SK-N-SH treated with all-trans-retinoic acid at 6 μM for 48 hours (cell line): ENCODE results near the gene UVSSA.

Experiments used
- ATAC-seq: fragments of 200-7000 bp; cut with Tn5 transposase; 3 replicates; pipeline ENCODE4 v1.9.1; 2020; ENCODE audit warnings: mild to moderate bottlenecking, moderate library complexity
- ARNTL ChIP-seq: fragments of 450-650 bp; formaldehyde crosslinking; IDR thresholded peaks from 2 replicates; pipeline ENCODE4 v1.5.0; 2020; ENCODE audit warnings: low read depth, mild to moderate bottlenecking, moderate library complexity, borderline replicate concordance
- CSDC2 ChIP-seq: fragments of 250-450 bp; sonication (Bioruptor Pico); IDR thresholded peaks from 2 replicates; pipeline ENCODE4 v1.5.0; 2020; ENCODE audit warnings: mild to moderate bottlenecking, moderate library complexity
- ESRRG ChIP-seq: fragments of 250-450 bp; sonication (Bioruptor Pico); IDR thresholded peaks from 2 replicates; pipeline ENCODE4 v1.6.1; 2021; ENCODE audit warnings: mild to moderate bottlenecking
- GLIS3 ChIP-seq: fragments of 250-450 bp; sonication (Bioruptor Pico); IDR thresholded peaks from 2 replicates; pipeline ENCODE4 v1.5.0; 2020; ENCODE audit warnings: mild to moderate bottlenecking, moderate library complexity
- ISL1 ChIP-seq: fragments of 250-450 bp; sonication (Bioruptor Pico); IDR thresholded peaks from 2 replicates; pipeline ENCODE4 v2.1.2; 2022; ENCODE audit warnings: mild to moderate bottlenecking, moderate library complexity
- OSR1 ChIP-seq: fragments of 250-450 bp; sonication (Bioruptor Pico); IDR thresholded peaks from 2 replicates; pipeline ENCODE4 v1.8.0; 2022; ENCODE audit warnings: moderate library complexity, mild to moderate bottlenecking, inconsistent platforms
- PPARA ChIP-seq: fragments of 250-450 bp; sonication (Bioruptor Pico); IDR thresholded peaks from 2 replicates; pipeline ENCODE4 v1.5.0; 2020; ENCODE audit warnings: mild to moderate bottlenecking, borderline replicate concordance
- RARB ChIP-seq: fragments of 250-450 bp; sonication (Bioruptor Pico); IDR thresholded peaks from 2 replicates; pipeline ENCODE4 v1.8.0; 2021; ENCODE audit warnings: mild to moderate bottlenecking, moderate library complexity
- SNAI2 ChIP-seq: fragments of 250-450 bp; sonication (Bioruptor Pico); IDR thresholded peaks from 2 replicates; pipeline ENCODE4 v1.5.0; 2020; ENCODE audit warnings: mild to moderate bottlenecking, moderate library complexity
- TOX ChIP-seq: fragments of 250-450 bp; sonication (Bioruptor Pico); IDR thresholded peaks from 2 replicates; pipeline ENCODE4 v1.8.0; 2021; ENCODE audit warnings: mild to moderate bottlenecking, moderate library complexity, borderline replicate concordance
- ZC3H10 ChIP-seq: fragments of 250-450 bp; sonication (Bioruptor Pico); IDR thresholded peaks from 2 replicates; pipeline ENCODE4 v1.5.1; 2021; ENCODE audit warnings: mild to moderate bottlenecking, moderate library complexity
- ZFP3 ChIP-seq: fragments of 250-450 bp; sonication (Bioruptor Pico); IDR thresholded peaks from 2 replicates; pipeline ENCODE4 v1.5.0; 2020; ENCODE audit warnings: mild to moderate bottlenecking, moderate library complexity
- ZFP30 ChIP-seq: fragments of 450-650 bp; formaldehyde crosslinking; IDR thresholded peaks from 2 replicates; pipeline ENCODE4 v1.5.0; 2022; ENCODE audit warnings: mild to moderate bottlenecking, moderate library complexity
- ZNF565 ChIP-seq: fragments of 450-650 bp; formaldehyde crosslinking; conservative IDR thresholded peaks from 2 replicates; pipeline ENCODE4 v1.5.0; 2020; ENCODE audit warnings: low read depth, mild to moderate bottlenecking, moderate library complexity
- ZNF70 ChIP-seq: fragments of 450-650 bp; formaldehyde crosslinking; IDR thresholded peaks from 2 replicates; pipeline ENCODE4 v1.5.0; 2020; ENCODE audit warnings: mild to moderate bottlenecking, moderate library complexity
- TF ChIP-seq, protein P1 (sequence below): fragments of 250-450 bp; sonication (Bioruptor Pico); IDR thresholded peaks from 2 replicates; pipeline ENCODE4 v1.5.0; 2020; ENCODE audit warnings: mild to moderate bottlenecking, moderate library complexity
- TF ChIP-seq, protein P2 (sequence below): fragments of 250-450 bp; sonication (Bioruptor Pico); IDR thresholded peaks from 2 replicates; pipeline ENCODE4 v1.8.0; 2021; ENCODE audit warnings: low read depth, mild to moderate bottlenecking, moderate library complexity, borderline replicate concordance
- TF ChIP-seq, protein P3 (sequence below): fragments of 250-450 bp; sonication (Bioruptor Pico); IDR thresholded peaks from 2 replicates; pipeline ENCODE4 v1.8.0; 2020; ENCODE audit warnings: mild to moderate bottlenecking, moderate library complexity, borderline replicate concordance
- TF ChIP-seq, protein P4 (sequence below): fragments of 250-450 bp; sonication (Bioruptor Pico); IDR thresholded peaks from 2 replicates; pipeline ENCODE4 v1.5.1; 2021; ENCODE audit warnings: mild to moderate bottlenecking, moderate library complexity
- TF ChIP-seq, protein P5 (sequence below): fragments of 250-450 bp; sonication (Bioruptor Pico); IDR thresholded peaks from 2 replicates; pipeline ENCODE4 v1.5.1; 2020; ENCODE audit warnings: low read depth, mild to moderate bottlenecking, moderate library complexity

Gene UVSSA

DNA sequence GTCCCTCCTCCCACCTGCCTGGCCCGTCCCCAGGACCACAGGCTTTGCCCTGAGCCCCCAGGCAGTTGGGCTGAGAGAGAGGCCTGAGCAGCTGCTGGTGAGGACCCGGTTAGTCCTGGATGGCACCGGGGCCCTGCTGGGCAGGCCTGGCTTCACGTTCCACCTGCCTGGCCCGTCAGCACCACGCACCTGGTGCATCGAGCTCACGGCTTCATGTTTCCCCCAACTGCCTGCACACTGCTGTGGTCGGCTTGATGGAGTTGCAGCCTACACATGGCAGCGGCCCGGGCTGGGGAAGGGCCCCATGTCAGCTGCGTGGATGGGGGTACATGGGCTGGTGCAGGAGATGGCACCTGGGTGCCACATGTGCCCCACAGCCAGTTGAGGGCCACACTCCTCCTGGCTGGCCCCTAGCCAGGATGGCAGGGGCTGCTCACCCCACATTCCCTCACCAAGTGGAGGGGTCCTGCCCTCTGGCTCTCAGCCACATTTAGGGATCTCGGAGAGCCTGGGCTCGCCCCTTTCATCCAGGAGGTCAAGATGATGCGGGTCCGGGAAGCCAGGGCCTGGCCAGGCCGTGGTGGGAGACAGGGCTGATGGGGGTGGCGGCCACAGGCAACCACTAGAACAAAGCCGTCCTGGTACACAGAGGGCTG, 30.7 kb downstream of the UVSSA start:
- ATAC-seq: no peak
- TF ChIP-seq RARB (CRISPR knock-in tag): no peak

DNA sequence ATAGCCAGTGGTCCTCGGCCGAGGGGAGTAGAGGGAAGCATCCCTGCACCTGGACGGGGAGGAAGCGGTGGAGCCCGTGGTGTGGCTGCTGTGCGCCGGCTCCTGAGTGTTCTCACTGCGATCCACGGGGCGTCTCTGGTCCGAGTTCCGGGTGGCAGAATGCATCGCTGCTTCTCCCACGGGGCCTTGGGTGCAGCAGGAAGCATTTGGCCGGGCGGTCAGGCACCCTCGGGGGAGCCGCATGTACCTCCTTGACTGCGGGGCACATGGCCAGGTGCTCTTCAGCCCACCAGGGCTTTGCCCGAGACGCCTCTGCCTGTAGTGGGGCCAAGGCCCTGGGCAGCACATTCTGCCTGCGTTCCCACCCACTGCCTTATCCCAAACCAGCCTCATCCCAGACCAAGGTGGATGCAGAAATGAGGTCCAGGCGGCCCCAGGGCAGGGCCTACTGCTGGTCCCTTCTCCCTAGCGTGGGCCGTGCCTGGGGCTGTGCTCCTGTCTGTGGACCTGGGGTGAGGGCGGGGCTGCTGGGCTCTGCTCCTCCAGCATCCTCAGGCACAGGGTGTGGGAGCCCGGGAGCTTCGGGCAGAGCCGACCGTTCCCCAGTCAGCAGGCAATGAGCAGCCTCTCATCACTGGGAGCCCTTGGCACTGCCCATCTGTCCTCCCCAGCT, 31.7 kb downstream of the UVSSA start:
- TF ChIP-seq, protein P1, sequence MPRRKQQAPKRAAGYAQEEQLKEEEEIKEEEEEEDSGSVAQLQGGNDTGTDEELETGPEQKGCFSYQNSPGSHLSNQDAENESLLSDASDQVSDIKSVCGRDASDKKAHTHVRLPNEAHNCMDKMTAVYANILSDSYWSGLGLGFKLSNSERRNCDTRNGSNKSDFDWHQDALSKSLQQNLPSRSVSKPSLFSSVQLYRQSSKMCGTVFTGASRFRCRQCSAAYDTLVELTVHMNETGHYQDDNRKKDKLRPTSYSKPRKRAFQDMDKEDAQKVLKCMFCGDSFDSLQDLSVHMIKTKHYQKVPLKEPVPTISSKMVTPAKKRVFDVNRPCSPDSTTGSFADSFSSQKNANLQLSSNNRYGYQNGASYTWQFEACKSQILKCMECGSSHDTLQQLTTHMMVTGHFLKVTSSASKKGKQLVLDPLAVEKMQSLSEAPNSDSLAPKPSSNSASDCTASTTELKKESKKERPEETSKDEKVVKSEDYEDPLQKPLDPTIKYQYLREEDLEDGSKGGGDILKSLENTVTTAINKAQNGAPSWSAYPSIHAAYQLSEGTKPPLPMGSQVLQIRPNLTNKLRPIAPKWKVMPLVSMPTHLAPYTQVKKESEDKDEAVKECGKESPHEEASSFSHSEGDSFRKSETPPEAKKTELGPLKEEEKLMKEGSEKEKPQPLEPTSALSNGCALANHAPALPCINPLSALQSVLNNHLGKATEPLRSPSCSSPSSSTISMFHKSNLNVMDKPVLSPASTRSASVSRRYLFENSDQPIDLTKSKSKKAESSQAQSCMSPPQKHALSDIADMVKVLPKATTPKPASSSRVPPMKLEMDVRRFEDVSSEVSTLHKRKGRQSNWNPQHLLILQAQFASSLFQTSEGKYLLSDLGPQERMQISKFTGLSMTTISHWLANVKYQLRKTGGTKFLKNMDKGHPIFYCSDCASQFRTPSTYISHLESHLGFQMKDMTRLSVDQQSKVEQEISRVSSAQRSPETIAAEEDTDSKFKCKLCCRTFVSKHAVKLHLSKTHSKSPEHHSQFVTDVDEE: no peak
- TF ChIP-seq ZNF565 (no peak), CSDC2 (CRISPR knock-in tag) (no peak), SNAI2 (CRISPR knock-in tag) (no peak), TOX (CRISPR knock-in tag) (no peak), ZFP3 (no peak), ZFP30 (CRISPR knock-in tag) (no peak), GLIS3 (CRISPR knock-in tag) (no peak), ZC3H10 (CRISPR knock-in tag) (no peak)
- TF ChIP-seq, protein P2, sequence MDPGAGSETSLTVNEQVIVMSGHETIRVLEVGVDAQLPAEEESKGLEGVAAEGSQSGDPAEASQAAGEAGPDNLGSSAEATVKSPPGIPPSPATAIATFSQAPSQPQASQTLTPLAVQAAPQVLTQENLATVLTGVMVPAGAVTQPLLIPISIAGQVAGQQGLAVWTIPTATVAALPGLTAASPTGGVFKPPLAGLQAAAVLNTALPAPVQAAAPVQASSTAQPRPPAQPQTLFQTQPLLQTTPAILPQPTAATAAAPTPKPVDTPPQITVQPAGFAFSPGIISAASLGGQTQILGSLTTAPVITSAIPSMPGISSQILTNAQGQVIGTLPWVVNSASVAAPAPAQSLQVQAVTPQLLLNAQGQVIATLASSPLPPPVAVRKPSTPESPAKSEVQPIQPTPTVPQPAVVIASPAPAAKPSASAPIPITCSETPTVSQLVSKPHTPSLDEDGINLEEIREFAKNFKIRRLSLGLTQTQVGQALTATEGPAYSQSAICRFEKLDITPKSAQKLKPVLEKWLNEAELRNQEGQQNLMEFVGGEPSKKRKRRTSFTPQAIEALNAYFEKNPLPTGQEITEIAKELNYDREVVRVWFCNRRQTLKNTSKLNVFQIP (CRISPR knock-in tag): no peak
- TF ChIP-seq, protein P3, sequence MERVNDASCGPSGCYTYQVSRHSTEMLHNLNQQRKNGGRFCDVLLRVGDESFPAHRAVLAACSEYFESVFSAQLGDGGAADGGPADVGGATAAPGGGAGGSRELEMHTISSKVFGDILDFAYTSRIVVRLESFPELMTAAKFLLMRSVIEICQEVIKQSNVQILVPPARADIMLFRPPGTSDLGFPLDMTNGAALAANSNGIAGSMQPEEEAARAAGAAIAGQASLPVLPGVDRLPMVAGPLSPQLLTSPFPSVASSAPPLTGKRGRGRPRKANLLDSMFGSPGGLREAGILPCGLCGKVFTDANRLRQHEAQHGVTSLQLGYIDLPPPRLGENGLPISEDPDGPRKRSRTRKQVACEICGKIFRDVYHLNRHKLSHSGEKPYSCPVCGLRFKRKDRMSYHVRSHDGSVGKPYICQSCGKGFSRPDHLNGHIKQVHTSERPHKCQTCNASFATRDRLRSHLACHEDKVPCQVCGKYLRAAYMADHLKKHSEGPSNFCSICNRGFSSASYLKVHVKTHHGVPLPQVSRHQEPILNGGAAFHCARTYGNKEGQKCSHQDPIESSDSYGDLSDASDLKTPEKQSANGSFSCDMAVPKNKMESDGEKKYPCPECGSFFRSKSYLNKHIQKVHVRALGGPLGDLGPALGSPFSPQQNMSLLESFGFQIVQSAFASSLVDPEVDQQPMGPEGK (CRISPR knock-in tag): no peak
- TF ChIP-seq, protein P4, sequence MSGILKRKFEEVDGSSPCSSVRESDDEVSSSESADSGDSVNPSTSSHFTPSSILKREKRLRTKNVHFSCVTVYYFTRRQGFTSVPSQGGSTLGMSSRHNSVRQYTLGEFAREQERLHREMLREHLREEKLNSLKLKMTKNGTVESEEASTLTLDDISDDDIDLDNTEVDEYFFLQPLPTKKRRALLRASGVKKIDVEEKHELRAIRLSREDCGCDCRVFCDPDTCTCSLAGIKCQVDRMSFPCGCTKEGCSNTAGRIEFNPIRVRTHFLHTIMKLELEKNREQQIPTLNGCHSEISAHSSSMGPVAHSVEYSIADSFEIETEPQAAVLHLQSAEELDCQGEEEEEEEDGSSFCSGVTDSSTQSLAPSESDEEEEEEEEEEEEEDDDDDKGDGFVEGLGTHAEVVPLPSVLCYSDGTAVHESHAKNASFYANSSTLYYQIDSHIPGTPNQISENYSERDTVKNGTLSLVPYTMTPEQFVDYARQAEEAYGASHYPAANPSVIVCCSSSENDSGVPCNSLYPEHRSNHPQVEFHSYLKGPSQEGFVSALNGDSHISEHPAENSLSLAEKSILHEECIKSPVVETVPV (CRISPR knock-in tag): no peak
- no peak for ATAC-seq

DNA sequence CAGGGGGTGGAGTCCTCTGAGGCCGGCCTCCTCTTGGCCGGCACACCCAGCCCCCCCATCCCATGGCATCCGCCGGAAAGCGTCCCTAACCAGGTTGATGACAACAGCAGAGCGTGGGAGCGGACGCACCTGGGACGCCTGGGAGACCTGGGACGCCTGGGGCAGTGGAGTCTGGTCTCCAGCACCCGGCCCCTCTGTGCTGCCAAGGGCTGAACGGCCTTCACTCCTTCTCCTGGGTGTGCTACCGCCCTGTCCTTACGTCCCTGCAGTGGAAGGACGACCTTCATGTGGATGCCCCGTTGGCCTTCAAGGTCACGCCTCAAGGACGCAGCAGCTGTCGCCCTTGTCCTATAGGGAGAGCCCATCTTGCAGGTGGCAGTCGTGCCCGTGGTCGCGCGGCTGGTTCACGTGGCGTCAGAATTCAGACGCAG, 32.4 kb downstream of the UVSSA start:
- no peak for ATAC-seq
- TF ChIP-seq, protein P5, sequence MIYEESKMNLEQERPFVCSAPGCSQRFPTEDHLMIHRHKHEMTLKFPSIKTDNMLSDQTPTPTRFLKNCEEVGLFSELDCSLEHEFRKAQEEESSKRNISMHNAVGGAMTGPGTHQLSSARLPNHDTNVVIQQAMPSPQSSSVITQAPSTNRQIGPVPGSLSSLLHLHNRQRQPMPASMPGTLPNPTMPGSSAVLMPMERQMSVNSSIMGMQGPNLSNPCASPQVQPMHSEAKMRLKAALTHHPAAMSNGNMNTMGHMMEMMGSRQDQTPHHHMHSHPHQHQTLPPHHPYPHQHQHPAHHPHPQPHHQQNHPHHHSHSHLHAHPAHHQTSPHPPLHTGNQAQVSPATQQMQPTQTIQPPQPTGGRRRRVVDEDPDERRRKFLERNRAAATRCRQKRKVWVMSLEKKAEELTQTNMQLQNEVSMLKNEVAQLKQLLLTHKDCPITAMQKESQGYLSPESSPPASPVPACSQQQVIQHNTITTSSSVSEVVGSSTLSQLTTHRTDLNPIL: no peak
- TF ChIP-seq, protein P4 (CRISPR knock-in tag): no peak
- TF ChIP-seq ISL1 (CRISPR knock-in tag) (no peak), ARNTL (no peak), OSR1 (CRISPR knock-in tag) (no peak), RARB (CRISPR knock-in tag) (no peak), ESRRG (no peak), CSDC2 (CRISPR knock-in tag) (no peak), ZFP30 (CRISPR knock-in tag) (no peak), TOX (CRISPR knock-in tag) (no peak), PPARA (CRISPR knock-in tag) (no peak), SNAI2 (CRISPR knock-in tag) (no peak), ZC3H10 (CRISPR knock-in tag) (no peak), ZNF70 (CRISPR knock-in tag) (no peak)
- TF ChIP-seq, protein P1: no peak
- TF ChIP-seq, protein P3 (CRISPR knock-in tag): no peak
